Measurements from ENCODE around the gene ST3GAL5.
"Not testable (repeated sequence)": the region's sequence is repeated elsewhere in the genome, so short reads cannot be mapped to it uniquely, and the experiment has no call there.

ST3GAL5 gene
- long read RNA-seq, donor 1, partial matches to known transcripts = 0 of 2 reads
- long read RNA-seq, donor 1, other reads (novel, unspliced or antisense) = 0 of 2 reads
- long read RNA-seq, donor 2, full-length matches to known transcripts = 2 of 2 reads
- long read RNA-seq, donor 2, partial matches to known transcripts = 0 of 2 reads
- long read RNA-seq, donor 2, other reads (novel, unspliced or antisense) = 0 of 2 reads
- long read RNA-seq, donor 3, partial matches to known transcripts = 0 of 3 reads
- long read RNA-seq, donor 3, other reads (novel, unspliced or antisense) = 0 of 3 reads
- long read RNA-seq, donor 4, full-length matches to known transcripts = 1 of 1 reads
- long read RNA-seq, donor 4, partial matches to known transcripts = 0 of 1 reads
- long read RNA-seq, donor 4, other reads (novel, unspliced or antisense) = 0 of 1 reads
- long read RNA-seq, donor 5, full-length matches to known transcripts = 2 of 2 reads
- long read RNA-seq, donor 5, partial matches to known transcripts = 0 of 2 reads
- long read RNA-seq, donor 5, other reads (novel, unspliced or antisense) = 0 of 2 reads
- long read RNA-seq, donor 6, full-length matches to known transcripts = 3 of 3 reads
- long read RNA-seq, donor 6, partial matches to known transcripts = 0 of 3 reads
- long read RNA-seq, donor 6, other reads (novel, unspliced or antisense) = 0 of 3 reads
- long read RNA-seq, donor 7, full-length matches to known transcripts = 2 of 2 reads
- long read RNA-seq, donor 7, partial matches to known transcripts = 0 of 2 reads
- long read RNA-seq, donor 7, other reads (novel, unspliced or antisense) = 0 of 2 reads
- long read RNA-seq, donor 8, full-length matches to known transcripts = 4 of 4 reads
- long read RNA-seq, donor 8, partial matches to known transcripts = 0 of 4 reads
- long read RNA-seq, donor 8, other reads (novel, unspliced or antisense) = 0 of 4 reads

GRCh38 chr2:85888684-85889626 lies at the start of gene ST3GAL5:
Gene ST3GAL5 (minus strand): TSS chr2:85888990. CDS start chr2:85888905, 85 bp downstream.
- DNase-seq = peak; percentile 96

GRCh38 chr2:85938456-85938855 lies 49.7 kb upstream of the ST3GAL5 start:
- DNase-seq = no peak

- no peak for DNase-seq
These were observed 48.3 kb upstream of the ST3GAL5 start for GRCh38 chr2:85937069-85937439.

- no peak for DNase-seq
These were observed 47.8 kb upstream of the ST3GAL5 start for GRCh38 chr2:85936421-85937068.

- no peak for DNase-seq
These were observed 47.0 kb upstream of the ST3GAL5 start for GRCh38 chr2:85935746-85936208.

GRCh38 chr2:85935170-85935745 lies 46.5 kb upstream of the ST3GAL5 start:
- DNase-seq = no peak

- DNase-seq = no peak
These were observed 45.2 kb upstream of the ST3GAL5 start for GRCh38 chr2:85933753-85934594.

GRCh38 chr2:85931151-85931550 lies 42.4 kb upstream of the ST3GAL5 start:
- DNase-seq = not testable (repeated sequence)

GRCh38 chr2:85930129-85931124 lies 41.6 kb upstream of the ST3GAL5 start:
- no peak for DNase-seq

- no peak for DNase-seq
These were observed 40.6 kb upstream of the ST3GAL5 start for GRCh38 chr2:85929096-85930050.

GRCh38 chr2:85926931-85927661 lies 38.3 kb upstream of the ST3GAL5 start:
- DNase-seq = no peak

GRCh38 chr2:85926526-85926925 lies 37.7 kb upstream of the ST3GAL5 start:
- no peak for DNase-seq

- DNase-seq = no peak
These were observed 36.5 kb upstream of the ST3GAL5 start for GRCh38 chr2:85925216-85925671.

- no peak for DNase-seq
These were observed 35.7 kb upstream of the ST3GAL5 start for GRCh38 chr2:85924522-85924921.

GRCh38 chr2:85922199-85922598 lies 33.4 kb upstream of the ST3GAL5 start:
- no peak for DNase-seq

- no peak for DNase-seq
These were observed 32.9 kb upstream of the ST3GAL5 start for GRCh38 chr2:85921659-85922058.

Measured in right kidney (tissue), 9 donors.